GM18508 (cell line): Measurements from ENCODE around the gene NHLRC3.
"Not testable (repeated sequence)": the region's sequence is repeated elsewhere in the genome, so short reads cannot be mapped to it uniquely, and the experiment has no call there.

Experiments used
- ATAC-seq: cut with Tn5 transposase; IDR thresholded peaks from one replicate; pipeline ENCODE4 v1.9.1; 2021; ENCODE audit warnings: moderate number of reproducible peaks; ENCODE audit not compliant: insufficient read depth, unreplicated experiment

Gene NHLRC3

DNA sequence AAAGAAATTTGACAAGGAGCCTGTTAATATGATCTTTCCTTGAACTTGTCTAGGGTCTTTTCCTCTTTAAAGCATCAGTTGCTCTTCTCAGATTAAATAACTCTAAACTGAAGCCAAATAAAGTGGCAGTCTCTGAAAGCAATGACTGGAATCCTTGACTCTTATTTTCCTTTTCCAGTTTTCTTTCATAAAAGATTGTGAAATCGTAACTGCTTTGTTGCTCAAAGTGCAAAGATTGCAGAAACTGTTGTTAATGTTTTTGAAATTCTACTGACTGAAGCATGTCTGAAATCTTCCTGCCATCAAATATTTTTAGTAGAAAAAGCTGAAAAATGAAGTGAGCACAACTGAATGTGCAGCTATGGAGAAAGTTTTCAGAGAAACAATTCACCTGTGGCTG is 1.9 kb downstream of the NHLRC3 start:
- no peak for ATAC-seq

DNA sequence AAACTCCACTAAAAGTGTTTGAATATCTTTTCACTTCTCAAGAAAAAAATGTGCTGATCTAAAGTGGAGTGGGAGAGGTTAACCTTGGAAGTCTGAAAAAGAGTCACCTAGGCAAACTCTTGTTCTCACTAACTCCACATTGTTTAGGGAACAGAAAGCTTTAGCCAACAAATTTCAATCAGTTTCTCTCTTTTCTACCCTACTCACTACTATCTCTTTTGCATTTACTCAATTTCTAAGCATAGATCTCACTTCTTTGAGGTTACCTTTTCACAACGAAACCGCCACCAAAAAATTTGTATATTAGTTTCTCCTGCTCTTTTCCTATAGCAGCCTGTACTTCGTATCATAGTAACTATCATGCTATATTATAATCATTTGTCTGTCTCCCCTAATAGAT is 6.3 kb downstream of the NHLRC3 start:
- no peak for ATAC-seq

DNA sequence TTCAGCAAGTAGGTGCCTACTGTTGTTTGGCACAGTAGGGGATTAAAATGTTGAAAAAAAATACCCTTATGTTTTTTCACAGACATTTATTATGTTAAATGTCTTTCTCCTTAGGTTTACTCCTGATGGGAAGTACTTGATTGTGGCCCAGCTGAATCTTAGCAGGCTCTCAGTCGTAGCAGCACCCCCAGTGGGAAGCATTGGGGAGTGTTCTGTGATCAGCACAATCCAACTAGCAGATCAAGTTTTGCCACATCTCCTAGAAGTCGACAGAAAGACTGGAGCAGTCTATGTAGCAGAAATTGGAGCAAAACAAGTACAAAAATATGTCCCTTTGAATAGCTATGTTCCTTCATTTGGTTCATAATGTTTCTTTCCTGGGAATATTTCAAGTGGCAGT is 9.3 kb downstream of the NHLRC3 start:
- no peak for ATAC-seq

DNA sequence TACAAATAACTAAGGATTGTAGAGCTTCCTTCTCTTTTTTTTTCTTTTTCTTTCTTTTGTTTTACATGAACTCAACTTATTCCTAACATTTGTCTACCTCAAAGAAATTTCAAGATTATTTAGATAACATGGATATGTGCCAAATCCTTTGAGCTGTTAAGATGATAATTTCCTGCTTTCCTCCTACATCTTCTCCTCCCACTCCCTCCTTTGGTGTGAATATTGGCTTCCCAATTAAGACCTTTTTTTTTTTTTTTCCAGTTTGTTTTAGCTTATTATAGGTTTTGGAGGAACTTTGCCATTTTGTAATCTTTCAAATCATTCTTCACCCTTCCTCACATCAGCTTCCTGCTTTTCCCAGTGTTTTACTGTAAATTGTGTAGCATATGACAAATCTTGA is 10.6 kb downstream of the NHLRC3 start:
- no peak for ATAC-seq

DNA sequence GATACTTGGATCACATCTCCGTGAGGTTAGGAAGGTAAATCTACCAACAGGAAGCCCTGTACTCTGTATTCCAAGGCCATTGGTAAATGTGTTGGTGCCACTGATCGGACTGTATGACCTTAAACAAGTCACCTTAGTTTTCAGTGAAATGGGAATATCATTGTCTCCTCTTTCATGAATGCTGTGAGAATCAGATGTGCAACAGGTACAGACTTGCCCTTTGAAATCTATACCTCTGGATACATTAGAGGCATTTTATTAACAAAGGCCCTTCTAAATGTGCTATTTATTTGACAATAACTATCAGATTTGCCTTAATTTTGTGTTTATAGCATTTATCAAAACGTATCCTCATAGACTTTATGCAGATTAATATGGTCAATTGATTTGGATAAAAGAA is 11.0 kb downstream of the NHLRC3 start:
- ATAC-seq = no peak

DNA sequence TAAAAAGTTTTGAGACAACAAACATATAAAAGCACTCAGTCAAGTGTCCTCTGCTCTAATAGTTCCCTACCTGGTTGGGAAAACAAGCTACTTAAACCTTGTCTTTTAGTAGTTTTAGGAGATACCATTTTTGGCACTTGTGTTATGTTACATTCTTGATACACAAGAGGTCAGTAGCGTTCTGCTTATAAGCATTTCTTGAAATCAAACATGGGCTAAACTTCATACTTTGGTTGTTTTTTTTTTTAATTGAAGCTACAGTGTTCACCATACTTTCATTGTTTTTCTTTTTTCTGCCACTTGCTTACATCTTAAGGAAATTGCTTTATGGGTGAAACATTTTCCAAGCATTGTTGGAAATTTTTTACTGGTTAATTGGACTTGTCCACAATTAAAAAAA is 12.9 kb downstream of the NHLRC3 start:
- ATAC-seq = no peak

DNA sequence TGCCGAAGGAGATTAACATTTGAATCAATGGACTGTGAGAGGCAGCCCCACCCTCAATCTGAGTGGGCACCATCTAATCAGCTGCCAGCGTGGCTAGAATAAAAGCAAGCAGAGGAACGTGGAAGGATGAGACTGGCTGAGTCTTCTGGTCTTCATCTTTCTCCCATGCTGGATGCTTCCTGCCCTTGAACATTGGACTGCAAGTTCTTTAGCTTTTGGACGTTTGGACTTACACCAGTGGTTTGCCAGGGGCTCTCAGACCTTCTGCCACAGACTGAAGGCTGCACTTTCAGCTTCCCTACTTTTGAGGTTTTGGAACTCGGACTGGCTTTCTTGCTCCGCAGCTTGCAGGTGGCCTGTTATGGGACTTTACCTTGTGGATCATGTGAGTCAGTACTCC is 14.7 kb downstream of the NHLRC3 start:
- ATAC-seq = no peak

DNA sequence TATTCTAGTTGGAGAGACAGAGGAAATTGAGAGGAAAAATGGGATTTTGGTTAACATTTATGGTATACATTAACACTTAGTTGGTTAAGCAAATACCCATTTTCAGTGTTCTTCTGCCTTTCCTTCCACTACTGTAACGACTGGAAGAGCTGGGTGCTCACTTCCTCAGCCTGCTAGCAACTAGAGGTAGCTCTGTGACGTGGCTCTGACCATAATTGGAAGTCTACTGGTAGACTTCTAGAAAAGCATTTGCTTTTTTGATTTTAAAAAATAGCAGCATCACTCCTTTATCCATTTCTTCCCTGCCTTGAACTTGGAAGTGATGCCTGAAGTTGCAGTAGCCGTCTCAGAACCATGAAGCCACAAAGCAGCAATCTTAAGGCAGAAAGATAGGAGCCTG is 15.9 kb downstream of the NHLRC3 start:
- no peak for ATAC-seq

DNA sequence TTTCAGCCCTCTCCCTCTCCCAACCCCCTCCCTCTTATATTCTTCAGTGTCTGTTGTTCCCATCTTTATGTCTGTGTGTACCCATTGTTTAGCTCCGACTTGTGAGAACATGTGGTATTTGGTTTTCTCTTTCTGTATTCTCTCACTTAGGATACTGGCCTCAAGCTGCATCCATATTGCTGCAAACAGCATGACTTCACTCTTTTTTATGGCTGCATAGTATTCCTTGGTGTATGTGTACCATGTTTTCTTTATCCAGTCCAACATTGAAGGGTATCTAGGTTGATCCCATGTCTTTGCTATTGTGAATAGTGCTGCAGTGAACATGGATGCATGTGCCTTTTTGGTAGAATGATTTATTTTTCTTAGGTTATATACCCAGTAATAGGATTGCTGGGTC is 17.8 kb downstream of the NHLRC3 start:
- ATAC-seq = no peak

DNA sequence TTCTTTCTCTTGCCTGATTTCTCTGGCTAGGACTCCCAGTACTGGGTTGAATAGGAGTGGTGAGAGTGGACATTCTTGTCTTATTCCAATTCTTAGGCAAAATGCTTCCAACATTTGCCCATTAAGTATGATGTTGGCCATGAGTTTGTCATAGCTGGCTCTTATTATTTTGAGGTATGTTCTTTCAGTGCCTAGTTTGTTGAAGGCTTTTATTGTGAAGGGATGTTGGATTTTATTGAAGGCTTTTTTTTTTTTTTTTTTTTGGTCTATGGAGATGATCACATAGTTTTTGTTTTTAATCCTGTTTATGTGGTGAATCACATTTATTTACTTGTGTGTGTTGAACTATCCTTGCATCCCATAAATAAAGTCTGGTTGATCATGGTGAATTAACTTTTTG is 19.8 kb downstream of the NHLRC3 start:
- ATAC-seq = no peak

DNA sequence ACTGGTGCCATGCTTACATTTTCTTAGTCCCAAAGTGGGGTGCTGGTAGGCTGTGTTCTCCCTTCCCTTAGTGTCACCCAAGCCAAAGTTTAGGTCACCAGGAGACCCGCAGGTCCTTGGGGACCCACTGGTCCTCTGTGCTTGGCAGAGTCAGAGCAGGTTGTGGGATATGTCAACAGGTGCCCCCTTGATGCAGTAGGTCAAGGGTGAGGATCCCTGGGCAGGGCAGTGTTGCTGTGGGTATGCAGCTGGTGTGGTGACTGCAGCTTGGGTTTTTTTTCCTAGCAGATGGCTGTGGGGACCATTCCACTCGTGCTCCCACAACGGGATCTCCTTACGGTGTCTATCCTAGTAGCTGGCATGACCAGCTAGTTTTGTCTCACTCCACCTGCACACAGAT is 23.7 kb downstream of the NHLRC3 start:
- ATAC-seq = no peak

DNA sequence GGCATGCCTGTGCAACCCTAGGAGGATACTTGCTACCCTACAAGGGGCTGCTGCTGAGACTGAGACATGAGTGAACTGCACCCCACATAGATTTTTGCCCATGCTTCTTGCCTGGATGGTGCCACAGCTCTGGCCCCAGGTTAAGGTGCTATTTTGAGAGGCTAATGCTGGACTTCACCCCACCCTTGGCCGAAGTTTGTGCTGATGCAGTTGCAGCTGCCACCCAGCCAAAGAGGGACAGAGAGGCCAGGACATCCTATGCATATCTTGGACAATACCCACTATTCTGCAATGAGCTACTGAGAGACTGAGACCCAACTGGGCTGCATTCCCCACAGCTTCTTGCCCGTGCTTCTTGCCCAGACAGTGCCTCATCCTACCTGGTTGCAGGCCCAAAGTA is 34.6 kb downstream of the NHLRC3 start:
- ATAC-seq = no peak

DNA sequence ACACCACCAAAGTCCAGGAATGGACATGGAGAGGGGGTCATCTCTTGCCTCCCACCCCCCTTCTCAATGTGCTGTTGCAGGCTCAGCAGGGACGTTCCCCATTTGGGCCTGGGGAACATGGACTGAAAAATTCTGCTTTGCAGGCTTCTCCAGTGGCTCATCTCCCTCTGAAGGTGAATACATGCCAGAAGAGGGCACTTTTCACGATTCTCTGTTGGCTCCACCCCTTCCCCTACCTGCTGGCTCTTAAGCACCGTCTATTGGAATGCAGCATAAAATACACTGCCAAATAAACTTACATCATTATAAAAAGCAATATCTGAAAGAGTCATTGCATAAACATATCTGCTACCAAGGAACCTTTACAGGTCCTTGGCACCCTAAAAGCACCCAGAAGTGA is 35.7 kb downstream of the NHLRC3 start:
- ATAC-seq = no peak

DNA sequence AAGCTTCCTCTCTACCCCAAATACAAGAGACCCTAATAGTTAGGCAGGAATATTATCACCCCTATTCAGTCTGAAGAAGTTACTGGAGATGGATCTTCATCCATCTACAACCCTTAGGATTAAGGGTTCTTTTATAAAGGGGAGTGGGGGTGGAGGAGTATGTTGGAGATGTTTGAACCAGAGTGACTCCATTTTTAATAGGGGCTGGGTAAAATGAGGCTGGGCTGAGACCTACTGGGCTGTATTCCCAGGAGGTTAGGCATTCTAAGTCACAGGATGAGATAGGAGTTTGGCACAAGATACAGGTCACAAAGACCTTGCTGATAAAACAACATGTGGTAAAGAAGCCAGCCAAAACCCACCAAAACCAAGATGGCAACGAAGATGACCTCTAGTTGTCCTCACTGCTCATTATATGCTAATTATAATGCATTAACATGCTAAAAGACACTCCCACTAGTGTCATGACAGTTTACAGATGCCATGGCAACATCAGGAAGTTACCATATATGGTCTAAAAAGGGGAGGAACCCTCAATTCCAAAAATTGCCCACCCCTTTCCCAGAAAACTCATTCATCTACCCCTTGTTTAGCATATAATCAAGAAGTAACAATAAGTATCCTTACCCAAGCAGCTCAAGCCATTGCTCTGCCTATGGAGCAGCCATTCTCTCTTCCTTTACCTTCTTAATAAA is 48.1 kb downstream of the NHLRC3 start:
- not testable (repeated sequence) for ATAC-seq

DNA sequence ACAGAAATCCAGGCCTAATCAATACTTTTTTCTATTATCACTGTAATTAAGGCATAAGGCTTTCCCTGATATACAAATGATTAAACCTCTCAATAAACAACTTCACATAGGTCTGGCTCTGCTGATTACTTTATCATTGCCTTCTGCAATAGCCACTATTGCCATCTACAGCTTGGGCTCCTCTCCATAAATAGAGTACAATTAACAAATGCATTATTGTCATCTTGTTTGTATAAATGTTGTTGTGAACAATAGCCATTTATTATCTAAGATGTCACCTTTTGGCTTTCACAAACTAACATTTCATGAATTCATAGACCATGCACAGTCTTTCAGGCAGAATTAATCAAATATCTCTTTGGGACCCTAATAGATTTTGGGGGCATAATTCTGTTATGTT is 53.3 kb downstream of the NHLRC3 start:
- no peak for ATAC-seq

DNA sequence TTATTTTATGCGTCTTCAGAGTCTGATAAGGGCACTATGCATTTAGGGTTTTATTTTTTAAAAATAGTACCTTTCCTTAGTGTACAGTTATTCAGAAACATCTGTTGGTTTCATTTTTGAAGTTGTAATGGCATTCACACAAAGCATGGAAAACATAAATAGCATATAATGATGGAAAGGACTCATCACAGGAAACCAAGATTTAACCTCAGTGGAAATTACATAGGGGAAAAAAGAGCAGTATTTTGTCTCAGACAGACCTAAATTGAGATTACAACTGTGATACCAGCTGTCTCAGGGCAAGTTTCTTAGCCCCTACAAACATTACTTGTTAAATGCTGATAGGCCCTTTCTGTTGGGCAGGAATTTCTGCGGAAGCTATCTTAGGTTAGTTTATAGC is 57.2 kb downstream of the NHLRC3 start:
- no peak for ATAC-seq

DNA sequence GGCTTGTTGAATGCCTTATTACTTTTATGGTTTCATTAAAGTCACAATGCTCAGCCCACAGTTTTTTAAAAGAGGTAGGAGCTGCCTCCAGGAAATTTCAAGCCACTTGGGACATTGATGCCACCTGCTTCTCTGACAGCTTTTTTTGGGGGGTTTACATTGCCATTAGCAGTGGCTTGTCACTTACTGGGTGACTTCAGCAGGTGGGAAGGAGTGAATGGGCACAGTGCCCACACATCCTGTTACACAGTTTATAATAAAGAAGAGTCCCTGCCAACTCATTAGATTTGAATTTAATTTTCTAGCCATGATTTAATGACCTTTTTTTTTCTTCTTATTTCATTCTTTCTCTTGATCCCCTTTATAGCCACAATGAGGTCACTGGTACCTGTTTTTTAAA is 61.0 kb downstream of the NHLRC3 start:
- no peak for ATAC-seq
